Gastrocnemius medialis (tissue), 4 donors: ENCODE data around the gene SLC22A2.

Experiments used
- POLR2A ChIP-seq, 2 donors: fragments of 450-650 bp; IDR thresholded peaks; one replicate each; pipeline ENCODE4 v1.6.1; 2017; ENCODE audit warnings: antibody characterized with exemption in 2 of 2, mild to moderate bottlenecking in 2 of 2, moderate library complexity in 2 of 2
- TF ChIP-seq, protein P1 (sequence below), 5 experiments: fragments of 450-650 bp in 3 of 5; fragments of 200-600 bp in 2 of 5; sonication (generic) in 2 of 5; IDR thresholded peaks in 4 of 5; conservative IDR thresholded peaks in 1 of 5; 1 replicate in 4 of 5; 2 replicates in 1 of 5; pipeline ENCODE4 v1.5.1; 2016 to 2019; ENCODE audit warnings: antibody characterized with exemption in 5 of 5, mild to moderate bottlenecking in 3 of 5, moderate library complexity in 3 of 5

DNA sequence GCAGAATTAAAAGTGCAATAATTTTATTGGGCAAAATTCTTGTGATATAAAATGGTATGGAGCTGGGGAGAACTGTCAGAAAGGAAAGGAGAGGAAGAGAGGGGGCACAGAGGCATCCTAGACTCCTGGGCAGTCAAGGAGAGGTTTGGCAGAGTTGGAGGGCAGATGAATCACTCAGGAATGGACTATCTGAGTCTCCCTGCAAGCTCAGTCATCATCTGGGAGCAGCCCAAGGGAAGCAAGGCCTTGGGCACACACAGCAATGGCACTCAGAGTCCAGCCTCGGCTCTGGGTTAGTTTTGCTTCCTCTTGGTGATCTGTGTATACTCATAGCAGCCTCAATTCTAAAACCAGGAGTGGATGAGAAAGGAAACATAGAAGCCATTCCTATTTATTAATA lies 69.8 kb downstream of the SLC22A2 start:
- TF ChIP-seq, protein P1, sequence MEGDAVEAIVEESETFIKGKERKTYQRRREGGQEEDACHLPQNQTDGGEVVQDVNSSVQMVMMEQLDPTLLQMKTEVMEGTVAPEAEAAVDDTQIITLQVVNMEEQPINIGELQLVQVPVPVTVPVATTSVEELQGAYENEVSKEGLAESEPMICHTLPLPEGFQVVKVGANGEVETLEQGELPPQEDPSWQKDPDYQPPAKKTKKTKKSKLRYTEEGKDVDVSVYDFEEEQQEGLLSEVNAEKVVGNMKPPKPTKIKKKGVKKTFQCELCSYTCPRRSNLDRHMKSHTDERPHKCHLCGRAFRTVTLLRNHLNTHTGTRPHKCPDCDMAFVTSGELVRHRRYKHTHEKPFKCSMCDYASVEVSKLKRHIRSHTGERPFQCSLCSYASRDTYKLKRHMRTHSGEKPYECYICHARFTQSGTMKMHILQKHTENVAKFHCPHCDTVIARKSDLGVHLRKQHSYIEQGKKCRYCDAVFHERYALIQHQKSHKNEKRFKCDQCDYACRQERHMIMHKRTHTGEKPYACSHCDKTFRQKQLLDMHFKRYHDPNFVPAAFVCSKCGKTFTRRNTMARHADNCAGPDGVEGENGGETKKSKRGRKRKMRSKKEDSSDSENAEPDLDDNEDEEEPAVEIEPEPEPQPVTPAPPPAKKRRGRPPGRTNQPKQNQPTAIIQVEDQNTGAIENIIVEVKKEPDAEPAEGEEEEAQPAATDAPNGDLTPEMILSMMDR (IDR thresholded peaks at IDR 0.05 in 4 of 5, conservative IDR thresholded peaks at IDR 0.05 in 1 of 5) = no peak
- no peak for TF ChIP-seq POLR2A (IDR thresholded peaks at IDR 0.05)
